HepG2 (cell line): ENCODE measurements around the gene P3H2.

ENCODE experiments used
- ARID4A ChIP-seq: sonication (generic); formaldehyde crosslinking; IDR thresholded peaks from 2 replicates; pipeline ENCODE4 v1.5.0; 2020; ENCODE audit warnings: mild to moderate bottlenecking, missing genetic modification reagents, borderline replicate concordance
- CTCF ChIP-seq: sonication (generic); formaldehyde crosslinking; IDR thresholded peaks from 2 replicates; pipeline ENCODE4 v1.5.0; 2020; ENCODE audit warnings: mild to moderate bottlenecking, missing genetic modification reagents, moderate library complexity
- SIX4 ChIP-seq: sonication (generic); formaldehyde crosslinking; IDR thresholded peaks from 2 replicates; pipeline ENCODE4 v1.4.0; 2020; ENCODE audit warnings: missing genetic modification reagents
- TBL1XR1 ChIP-seq: fragments of 150-350 bp; IDR thresholded peaks from 2 replicates; pipeline ENCODE4 v1.6.1; 2014; ENCODE audit warnings: borderline replicate concordance, low read length; ENCODE audit not compliant: partially characterized antibody
- TOPORS ChIP-seq: sonication (generic); formaldehyde crosslinking; IDR thresholded peaks from 2 replicates; pipeline ENCODE4 v1.8.0; 2023; ENCODE audit warnings: mild to moderate bottlenecking, missing genetic modification reagents

- TF ChIP-seq ARID4A (CRISPR knock-in tag) (no peak), SIX4 (CRISPR knock-in tag) (no peak), TOPORS (no peak), CTCF (no peak), TBL1XR1 (no peak)
These were observed 79.2 kb downstream of the P3H2 start for GRCh38 chr3:190041333-190042041.
